ENCODE measurements around the gene CDH4. TPM values are rescaled to one million over a fixed set of nuclear protein-coding genes. Genes with fewer than 3 reads are reported as not detected.

The CDH4 gene
- total and polyA plus RNA-seq, 11 donors = 0.04 to 0.54 (median 0.08) TPM; not detected in 1

DNA sequence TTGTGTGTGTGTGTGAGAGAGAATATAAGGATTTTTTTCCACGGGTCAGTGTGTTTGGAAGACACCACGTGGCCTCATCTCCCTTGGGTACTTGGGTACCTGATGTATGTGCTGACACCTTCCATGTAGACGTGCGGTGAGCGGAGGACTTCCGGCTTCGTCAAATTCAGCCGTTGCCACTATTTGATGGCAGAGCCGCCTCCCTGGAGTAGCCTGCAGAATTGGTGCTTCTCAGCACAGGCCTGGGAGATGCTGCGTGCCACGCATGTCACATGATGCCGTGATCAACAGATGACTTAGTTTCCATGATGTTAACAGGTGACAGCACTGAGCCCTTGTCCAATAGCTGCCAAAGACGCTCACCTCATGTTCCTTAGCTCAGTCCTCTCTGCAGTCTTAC, 69.4 kb downstream of the CDH4 start:
- no peak overlapping the region for H3K4me3 ChIP-seq
- intact Hi-C loops (cut with DNase I) = no loop called here
- no peaks in the 10 kb centered on the region for H3K36me3 ChIP-seq
- ATAC-seq (no peak), DNase-seq (no peak)
- no peak for TF ChIP-seq POLR2A (IDR thresholded peaks at IDR 0.05)
- TF ChIP-seq, protein P1, sequence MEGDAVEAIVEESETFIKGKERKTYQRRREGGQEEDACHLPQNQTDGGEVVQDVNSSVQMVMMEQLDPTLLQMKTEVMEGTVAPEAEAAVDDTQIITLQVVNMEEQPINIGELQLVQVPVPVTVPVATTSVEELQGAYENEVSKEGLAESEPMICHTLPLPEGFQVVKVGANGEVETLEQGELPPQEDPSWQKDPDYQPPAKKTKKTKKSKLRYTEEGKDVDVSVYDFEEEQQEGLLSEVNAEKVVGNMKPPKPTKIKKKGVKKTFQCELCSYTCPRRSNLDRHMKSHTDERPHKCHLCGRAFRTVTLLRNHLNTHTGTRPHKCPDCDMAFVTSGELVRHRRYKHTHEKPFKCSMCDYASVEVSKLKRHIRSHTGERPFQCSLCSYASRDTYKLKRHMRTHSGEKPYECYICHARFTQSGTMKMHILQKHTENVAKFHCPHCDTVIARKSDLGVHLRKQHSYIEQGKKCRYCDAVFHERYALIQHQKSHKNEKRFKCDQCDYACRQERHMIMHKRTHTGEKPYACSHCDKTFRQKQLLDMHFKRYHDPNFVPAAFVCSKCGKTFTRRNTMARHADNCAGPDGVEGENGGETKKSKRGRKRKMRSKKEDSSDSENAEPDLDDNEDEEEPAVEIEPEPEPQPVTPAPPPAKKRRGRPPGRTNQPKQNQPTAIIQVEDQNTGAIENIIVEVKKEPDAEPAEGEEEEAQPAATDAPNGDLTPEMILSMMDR (IDR thresholded peaks at IDR 0.05) = no peak
- H3K4me1 ChIP-seq = no peaks in the 10 kb centered on the region
- H3K9me3 ChIP-seq = no peaks in the 10 kb centered on the region
- H3K27me3 ChIP-seq = peaks cover 0 to 7% (median 2%) of the 10 kb centered on the region in 9 donors
- 87 to 91% (median 87%) methylated on average over 13 of the region's 13 CpGs for WGBS, 4 donors
- H3K27ac ChIP-seq = no peak overlapping the region

DNA sequence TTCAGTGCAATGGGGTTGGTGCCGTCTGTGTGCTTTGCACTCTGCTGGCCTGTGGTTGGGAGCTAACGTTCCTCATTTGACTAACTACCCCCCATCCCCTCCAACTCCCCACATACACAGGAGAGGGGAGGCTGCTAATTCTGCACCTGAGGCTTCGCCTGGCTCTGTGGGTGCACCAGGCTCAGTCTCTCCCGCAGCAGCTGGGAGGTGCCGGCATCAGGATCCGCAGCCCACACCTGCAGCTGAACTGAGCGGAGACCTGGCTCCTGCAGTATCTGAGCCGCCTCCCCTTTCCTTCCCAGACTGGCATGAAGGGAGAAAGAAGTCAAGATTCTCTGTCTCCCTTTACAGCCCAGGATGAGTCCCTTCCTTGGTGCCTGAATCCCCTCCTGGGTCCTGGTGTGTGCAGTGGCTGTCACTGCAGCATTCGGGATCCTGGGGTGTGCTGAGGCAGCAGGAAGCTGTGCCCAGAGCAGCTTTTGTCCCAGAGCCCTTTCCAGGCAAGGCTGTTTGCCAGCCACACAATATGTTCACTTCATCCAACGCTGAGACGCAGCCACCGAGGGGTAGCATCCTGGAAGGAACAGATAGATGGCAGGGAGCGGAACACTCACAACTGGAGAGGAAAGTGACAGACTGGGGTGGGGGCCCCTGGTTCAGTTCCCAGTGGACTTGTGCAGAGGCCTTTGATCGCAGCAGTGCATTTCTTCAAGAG, 70.2 kb downstream of the CDH4 start:
- ATAC-seq = no peak
- Histone ChIP-seq H3K36me3 (no peaks in the 10 kb centered on the region), H3K9me3 (no peaks in the 10 kb centered on the region), H3K4me1 (no peaks in the 10 kb centered on the region), H3K27me3 (peaks cover 0 to 4% (median 0%) of the 10 kb centered on the region in 9 donors), H3K4me3 (no peak overlapping the region), H3K27ac (no peak overlapping the region)
- DNase-seq = no peak
- intact Hi-C loops (cut with DNase I) = no loop called here
- WGBS, 4 donors = 61 to 66% (median 65%) methylated on average over 10 to 14 of the region's 14 CpGs
- TF ChIP-seq, protein P1 (IDR thresholded peaks at IDR 0.05) = no peak
- TF ChIP-seq POLR2A (IDR thresholded peaks at IDR 0.05) = no peak

DNA sequence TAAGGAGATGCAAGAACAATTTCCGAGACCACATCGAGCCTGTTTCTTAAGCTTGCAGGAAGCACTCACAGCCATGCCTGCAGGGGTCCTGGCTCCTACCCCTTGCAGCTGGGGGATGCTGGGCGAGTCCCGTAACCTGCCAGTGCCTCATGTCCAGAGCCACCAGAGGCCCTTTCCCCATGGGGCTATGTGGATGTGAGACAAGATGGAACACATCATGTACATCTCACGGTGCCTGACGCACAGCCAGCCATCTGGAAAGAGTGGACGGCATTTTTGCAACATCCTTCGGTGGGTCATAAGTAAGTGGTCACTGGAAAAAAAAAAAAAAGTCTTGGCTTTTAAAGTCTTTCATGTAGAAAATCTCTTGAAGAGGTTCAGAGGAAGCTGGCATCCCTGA, 72.8 kb downstream of the CDH4 start:
- 83 to 85% (median 83%) methylated on average over 8 of the region's 8 CpGs for WGBS, 4 donors
- H3K4me1 ChIP-seq = no peaks in the 10 kb centered on the region
- no peak for ATAC-seq

DNA sequence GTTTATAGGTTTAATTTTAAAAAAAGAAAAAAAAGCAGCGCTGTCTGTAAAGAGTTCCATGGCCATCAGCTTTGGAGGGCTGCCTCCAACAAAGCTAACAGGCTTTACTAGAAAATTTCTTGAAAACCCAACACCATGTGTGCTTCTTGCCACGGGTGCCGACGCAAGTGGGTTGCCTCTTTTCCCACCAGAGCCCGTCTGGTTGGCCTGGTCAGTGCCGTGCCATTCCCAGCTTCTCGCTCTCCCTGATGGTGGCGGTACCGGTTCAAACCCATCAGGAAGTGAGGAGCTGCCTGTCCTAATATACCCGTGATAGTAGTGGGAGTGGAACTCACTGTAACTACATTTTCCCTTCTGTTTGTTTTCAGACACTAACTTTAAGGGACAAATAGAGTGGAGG, 73.7 kb downstream of the CDH4 start:
- Histone ChIP-seq H3K27me3 (peaks cover 0 to 4% (median 0%) of the 10 kb centered on the region in 9 donors), H3K9me3 (no peaks in the 10 kb centered on the region), H3K4me1 (no peaks in the 10 kb centered on the region), H3K36me3 (no peaks in the 10 kb centered on the region), H3K27ac (no peak overlapping the region), H3K4me3 (no peak overlapping the region)
- no peak for DNase-seq
- TF ChIP-seq, protein P1 (IDR thresholded peaks at IDR 0.05) = no peak
- TF ChIP-seq POLR2A (IDR thresholded peaks at IDR 0.05) = no peak
- intact Hi-C loops (cut with DNase I) = no loop called here
- 69 to 78% (median 76%) methylated on average over 10 of the region's 10 CpGs for WGBS, 4 donors
- ATAC-seq = no peak

More for the DNA sequence above, 72.8 kb downstream of the CDH4 start:
- no peaks in the 10 kb centered on the region for H3K9me3 ChIP-seq
- peaks cover 0 to 4% (median 0%) of the 10 kb centered on the region in 9 donors for H3K27me3 ChIP-seq
- H3K4me3 ChIP-seq = no peak overlapping the region
- TF ChIP-seq, protein P1 (IDR thresholded peaks at IDR 0.05) = no peak
- no peak for TF ChIP-seq POLR2A (IDR thresholded peaks at IDR 0.05)
- DNase-seq = no peak
- no peaks in the 10 kb centered on the region for H3K36me3 ChIP-seq
- intact Hi-C loops (cut with DNase I) = no loop called here
- no peak overlapping the region for H3K27ac ChIP-seq
